Calu3 (cell line): ENCODE data around the gene MGAT5. TPM values are rescaled to one million over a fixed set of nuclear protein-coding genes. Genes with fewer than 3 reads are reported as not detected.

ENCODE experiments used
- BruUV-seq: library from RNA; stranded (reverse); fragments of 400-500 nt; replicated peaks from 2 replicates; lab custom pipeline; 2021; lab: Mats Ljungman, UMichigan
- CTCF ChIA-PET: fragments of 300-600 bp; sonication (Branson Sonifier 250); formaldehyde crosslinking; loops from one replicate; lab custom pipeline; 2022; ENCODE audit warnings: antibody characterized with exemption; lab: Charles Lee
- DNase-seq: peaks from one replicate; pipeline ENCODE4 v3.0.0; 2022
- H3K27ac Mint-ChIP-seq: one replicate; pipeline ENCODE4 v1.8.0; 2022; ENCODE audit warnings: mixed read lengths; ENCODE audit not compliant: unreplicated experiment
- H3K27me3 Mint-ChIP-seq: one replicate; pipeline ENCODE4 v1.8.0; 2022; ENCODE audit warnings: mixed read lengths; ENCODE audit not compliant: unreplicated experiment
- H3K36me3 Mint-ChIP-seq: one replicate; pipeline ENCODE4 v1.8.0; 2022; ENCODE audit warnings: mild to moderate bottlenecking, moderate library complexity, mixed read lengths; ENCODE audit not compliant: insufficient read depth, unreplicated experiment
- H3K4me1 Mint-ChIP-seq: one replicate; pipeline ENCODE4 v1.8.0; 2022; ENCODE audit warnings: mild to moderate bottlenecking, low read depth, mixed read lengths; ENCODE audit not compliant: unreplicated experiment
- H3K4me3 Mint-ChIP-seq: one replicate; pipeline ENCODE4 v1.8.0; 2022; ENCODE audit warnings: mild to moderate bottlenecking, low read depth, moderate library complexity, mixed read lengths; ENCODE audit not compliant: unreplicated experiment
- H3K9me3 Mint-ChIP-seq: one replicate; pipeline ENCODE4 v1.8.0; 2022; ENCODE audit warnings: low read depth, mixed read lengths; ENCODE audit not compliant: unreplicated experiment
- intact Hi-C: fragments of 100-400 bp; cut with micrococcal nuclease; formaldehyde crosslinking; loops from one replicate; pipeline ENCODE4 v1.10.0; 2022; ENCODE audit not compliant: unreplicated experiment
- total RNA-seq: library from RNA; stranded (reverse); gene quantifications from 2 replicates; pipeline ENCODE4 v1.2.3, GENCODE V29; 2022
- TF ChIP-seq, protein P1 (sequence below): fragments of 200-600 bp; IDR thresholded peaks from one replicate; pipeline ENCODE4 v1.8.0; 2022; ENCODE audit warnings: antibody characterized with exemption; ENCODE audit not compliant: unreplicated experiment

MGAT5 gene
- total RNA-seq, 1 experiment from 2014 or later, result 129 TPM

DNA sequence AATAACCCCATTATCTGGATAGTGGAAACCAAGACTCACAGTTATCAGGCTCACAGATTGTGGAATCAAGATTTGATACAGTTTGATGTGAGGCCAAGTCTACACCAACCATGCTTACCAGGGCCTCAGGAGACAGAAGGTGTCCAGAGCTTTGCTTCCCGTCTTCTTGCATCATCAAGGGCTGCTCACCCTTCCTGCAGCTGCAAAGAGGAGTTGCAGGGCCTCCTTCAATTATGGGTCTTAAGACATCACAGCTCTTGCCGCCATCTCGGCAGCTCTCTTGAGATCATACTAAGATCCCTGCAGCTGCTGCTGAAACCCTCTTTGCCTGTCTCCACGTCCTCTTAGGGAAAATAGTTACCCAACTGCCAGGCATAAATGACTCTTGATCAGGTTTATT is 176.0 kb downstream of the MGAT5 start:
- Mint-ChIP-seq H3K9me3 (no peaks in the 10 kb centered on the region), H3K27ac (no peak overlapping the region), H3K27me3 (no peaks in the 10 kb centered on the region), H3K4me3 (no peak overlapping the region), H3K4me1 (peaks cover 50% of the 10 kb centered on the region), H3K36me3 (peaks cover 7% of the 10 kb centered on the region)
- CTCF ChIA-PET, result no interaction called here
- DNase-seq, result no peak
- TF ChIP-seq, protein P1, sequence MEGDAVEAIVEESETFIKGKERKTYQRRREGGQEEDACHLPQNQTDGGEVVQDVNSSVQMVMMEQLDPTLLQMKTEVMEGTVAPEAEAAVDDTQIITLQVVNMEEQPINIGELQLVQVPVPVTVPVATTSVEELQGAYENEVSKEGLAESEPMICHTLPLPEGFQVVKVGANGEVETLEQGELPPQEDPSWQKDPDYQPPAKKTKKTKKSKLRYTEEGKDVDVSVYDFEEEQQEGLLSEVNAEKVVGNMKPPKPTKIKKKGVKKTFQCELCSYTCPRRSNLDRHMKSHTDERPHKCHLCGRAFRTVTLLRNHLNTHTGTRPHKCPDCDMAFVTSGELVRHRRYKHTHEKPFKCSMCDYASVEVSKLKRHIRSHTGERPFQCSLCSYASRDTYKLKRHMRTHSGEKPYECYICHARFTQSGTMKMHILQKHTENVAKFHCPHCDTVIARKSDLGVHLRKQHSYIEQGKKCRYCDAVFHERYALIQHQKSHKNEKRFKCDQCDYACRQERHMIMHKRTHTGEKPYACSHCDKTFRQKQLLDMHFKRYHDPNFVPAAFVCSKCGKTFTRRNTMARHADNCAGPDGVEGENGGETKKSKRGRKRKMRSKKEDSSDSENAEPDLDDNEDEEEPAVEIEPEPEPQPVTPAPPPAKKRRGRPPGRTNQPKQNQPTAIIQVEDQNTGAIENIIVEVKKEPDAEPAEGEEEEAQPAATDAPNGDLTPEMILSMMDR, result no peak
- no TSS peak for BruUV-seq
- intact Hi-C loops, result loop anchor here (5.0 kb wide), 1 partner anchor 313 kb away; no protein-coding TSS in a partner anchor

DNA sequence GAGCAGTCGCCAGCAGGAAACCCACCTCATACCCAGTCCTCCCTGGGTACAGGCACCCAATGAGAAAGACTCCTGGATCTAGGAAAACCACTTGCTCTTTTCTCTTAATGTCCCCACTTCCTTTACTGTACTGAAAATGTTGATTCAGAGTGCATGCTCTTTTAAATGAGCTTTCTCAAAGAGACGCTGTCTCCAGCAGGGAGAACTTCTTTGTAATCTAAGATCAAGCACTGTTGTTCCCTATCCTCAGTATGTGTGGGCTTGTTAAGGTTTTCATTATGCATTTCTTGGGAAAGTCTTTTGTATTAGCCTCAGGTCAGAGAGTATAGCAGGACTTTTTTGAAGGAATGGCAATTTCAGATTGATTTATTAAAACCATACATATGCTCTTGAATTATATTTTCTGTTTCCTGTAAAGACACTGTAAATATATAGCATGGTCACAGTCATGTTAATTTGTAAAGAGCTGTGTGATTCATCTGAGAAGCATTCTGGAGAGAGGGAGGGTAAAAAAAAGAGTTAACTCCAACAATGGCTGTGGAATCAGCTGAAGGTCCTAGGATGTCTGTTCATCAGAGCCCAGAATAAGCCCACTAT is 178.1 kb downstream of the MGAT5 start:
- Mint-ChIP-seq H3K36me3 (peaks cover 3% of the 10 kb centered on the region), H3K4me1 (peaks cover 51% of the 10 kb centered on the region), H3K4me3 (peak overlapping the region; percentile 46), H3K27ac (peak overlapping the region; percentile 82), H3K27me3 (no peaks in the 10 kb centered on the region), H3K9me3 (no peaks in the 10 kb centered on the region)
- CTCF ChIA-PET, result interaction anchor here (0.5 to 1.7 kb wide), 11 partner anchors 16 to 547 kb away, joined by 3 to 28 read pairs (median 3); no protein-coding TSS in a partner anchor
- TF ChIP-seq, protein P1, result no peak
- BruUV-seq, result no TSS peak
- intact Hi-C loops, result loop anchor here (1.0 to 5.0 kb wide), 2 partner anchors 20 to 315 kb away; no protein-coding TSS in a partner anchor
- no peak for DNase-seq

DNA sequence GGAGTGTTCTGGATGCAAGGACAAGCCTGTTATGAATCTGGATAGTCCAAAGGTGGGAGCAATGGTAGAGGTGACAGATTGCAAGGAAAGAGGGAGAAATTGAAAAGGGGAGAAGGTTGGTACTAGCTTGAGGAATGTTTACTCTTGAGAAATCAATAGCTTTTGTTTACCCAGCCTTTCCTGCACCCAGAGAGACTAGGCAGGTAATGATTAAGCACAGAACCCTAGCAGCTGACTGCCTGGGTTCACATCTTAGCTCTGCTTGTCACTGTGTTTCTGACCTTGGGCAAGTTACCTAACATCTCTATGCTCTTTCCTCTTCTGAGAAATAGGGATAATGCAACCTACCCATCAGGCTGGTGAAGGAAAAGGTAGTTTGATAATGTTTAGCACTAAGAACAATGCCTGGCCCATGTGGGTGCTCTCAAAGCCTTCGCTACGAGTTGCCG is 178.6 kb downstream of the MGAT5 start:
- H3K27ac Mint-ChIP-seq, result peak overlapping the region; percentile 82
- CTCF ChIA-PET, result interaction anchor here (0.5 to 1.7 kb wide), 12 partner anchors 16 to 548 kb away, joined by 3 to 28 read pairs (median 4); no protein-coding TSS in a partner anchor
- intact Hi-C loops, result loop anchor here (1.0 to 5.0 kb wide), 2 partner anchors 20 to 315 kb away; no protein-coding TSS in a partner anchor
- H3K27me3 Mint-ChIP-seq, result no peaks in the 10 kb centered on the region
- DNase-seq, result peak; percentile 66
- TF ChIP-seq, protein P1, result no peak
- no TSS peak for BruUV-seq
- peak overlapping the region; percentile 46 for H3K4me3 Mint-ChIP-seq
- H3K9me3 Mint-ChIP-seq, result no peaks in the 10 kb centered on the region
- peaks cover 8% of the 10 kb centered on the region for H3K36me3 Mint-ChIP-seq
- peaks cover 51% of the 10 kb centered on the region for H3K4me1 Mint-ChIP-seq

DNA sequence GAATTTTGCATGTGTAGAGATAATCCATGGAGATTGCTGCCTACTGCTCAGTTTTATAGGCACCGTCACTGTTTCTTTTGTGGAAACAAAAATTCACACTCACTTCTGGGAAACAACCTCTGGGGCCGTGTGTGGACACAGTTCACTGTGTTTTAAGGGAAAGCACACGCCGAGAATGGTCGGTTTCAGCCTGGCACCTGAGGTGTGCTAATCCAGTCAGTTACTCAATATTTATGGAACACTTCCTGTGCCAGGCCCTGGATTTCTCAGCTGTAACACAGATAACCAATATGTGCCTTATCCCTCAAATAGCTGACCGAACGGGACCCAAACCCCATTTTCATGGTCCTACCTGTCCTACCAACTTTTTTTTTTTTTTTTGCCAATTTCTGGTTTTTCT is 179.6 kb downstream of the MGAT5 start:
- Mint-ChIP-seq H3K27ac (peak overlapping the region; percentile 89), H3K4me1 (peaks cover 51% of the 10 kb centered on the region), H3K9me3 (no peaks in the 10 kb centered on the region), H3K27me3 (no peaks in the 10 kb centered on the region), H3K36me3 (peaks cover 14% of the 10 kb centered on the region), H3K4me3 (peak overlapping the region; percentile 20)
- TF ChIP-seq, protein P1, result no peak
- peak; percentile 10 for DNase-seq
- CTCF ChIA-PET, result no interaction called here
- no TSS peak for BruUV-seq
- intact Hi-C loops, result loop anchor here (5.0 kb wide), 1 partner anchor 316 kb away; no protein-coding TSS in a partner anchor
